Hepatocyte (in vitro differentiated cells): ENCODE data around the gene GSN. TPM values are rescaled to one million over a fixed set of nuclear protein-coding genes. Genes with fewer than 3 reads are reported as not detected.

ENCODE experiments used
- DNase-seq: peaks from one replicate; pipeline ENCODE4 v3.0.0-alpha.2; 2016; ENCODE audit warnings: low spot score
- H2AFZ ChIP-seq: fragments of 200-600 bp; sonication (generic); 2 replicates; pipeline ENCODE4 v1.6.0; 2016; ENCODE audit warnings: antibody characterized with exemption, mild to moderate bottlenecking
- H3K27ac ChIP-seq: fragments of 200-600 bp; sonication (generic); 2 replicates; pipeline ENCODE4 v1.5.1; 2016; ENCODE audit warnings: mild to moderate bottlenecking
- H3K27me3 ChIP-seq: fragments of 200-600 bp; sonication (generic); 2 replicates; pipeline ENCODE4 v1.6.1; 2016
- H3K36me3 ChIP-seq: fragments of 200-600 bp; sonication (generic); replicated peaks from 2 replicates; pipeline ENCODE4 v1.5.1; 2016; ENCODE audit warnings: low read depth; ENCODE audit not compliant: insufficient read depth
- H3K4me1 ChIP-seq: fragments of 200-600 bp; sonication (generic); 2 replicates; pipeline ENCODE4 v1.5.1; 2016; ENCODE audit warnings: mild to moderate bottlenecking, moderate library complexity; ENCODE audit not compliant: insufficient read depth
- H3K4me2 ChIP-seq: fragments of 200-600 bp; sonication (generic); 2 replicates; pipeline ENCODE4 v1.6.0; 2016
- H3K4me3 ChIP-seq: fragments of 200-600 bp; sonication (generic); 2 replicates; pipeline ENCODE4 v1.5.1; 2016; ENCODE audit warnings: mild to moderate bottlenecking
- H3K79me2 ChIP-seq: fragments of 200-600 bp; sonication (generic); 2 replicates; pipeline ENCODE4 v1.6.0; 2017; ENCODE audit warnings: mild to moderate bottlenecking
- H3K9me2 ChIP-seq: fragments of 200-600 bp; sonication (generic); replicated peaks from 2 replicates; pipeline ENCODE4 v1.6.0; 2017; ENCODE audit warnings: mild to moderate bottlenecking; ENCODE audit not compliant: insufficient read depth
- H3K9me3 ChIP-seq: fragments of 200-600 bp; sonication (generic); 2 replicates; pipeline ENCODE4 v1.5.1; 2016; ENCODE audit warnings: low read depth, mild to moderate bottlenecking
- H4K20me1 ChIP-seq: fragments of 200-600 bp; sonication (generic); 2 replicates; pipeline ENCODE4 v1.6.0; 2016; ENCODE audit warnings: mild to moderate bottlenecking; ENCODE audit not compliant: insufficient read depth, poor library complexity, severe bottlenecking
- EZH2 ChIP-seq: fragments of 200-600 bp; sonication (generic); IDR thresholded peaks from 2 replicates; pipeline ENCODE4 v1.6.1; 2016; ENCODE audit warnings: antibody characterized with exemption, mild to moderate bottlenecking, borderline replicate concordance
- EZH2phosphoT487 ChIP-seq: fragments of 200-600 bp; sonication (generic); IDR thresholded peaks from one replicate; pipeline ENCODE4 v1.6.1; 2018; ENCODE audit warnings: antibody characterized with exemption, mild to moderate bottlenecking, low read depth, moderate library complexity; ENCODE audit not compliant: unreplicated experiment, severe bottlenecking
- WGBS: methylation state at CpG from one replicate; pipeline ENCODE4 v1.1.6; 2016; ENCODE audit warnings: low lambda C conversion rate; ENCODE audit errors: missing lambda C conversion rate; 5-methylcytosine and 5-hydroxymethylcytosine counted together
- polyA plus RNA-seq: library from polyadenylated mRNA; unstranded; fragments of >200 nt; fragmentation: Nextera tagmentation; extraction: Ambion mirVana; gene quantifications from 2 replicates; pipeline ENCODE4 v1.2.1, GENCODE V29; 2016
- total RNA-seq: library from RNA; depleted of rRNA; stranded (reverse); fragments of >200 nt; gene quantifications from 2 replicates; pipeline ENCODE4 v1.2.3, GENCODE V29; 2014
- TF ChIP-seq, protein P1 (sequence below): fragments of 200-600 bp; sonication (generic); IDR thresholded peaks from 2 replicates; pipeline ENCODE4 v1.5.1; 2016; ENCODE audit warnings: antibody characterized with exemption, mild to moderate bottlenecking; ENCODE audit not compliant: poor library complexity

The GSN gene
- total and polyA plus RNA-seq, 2 experiments from 2014 or later, result 396 to 404 TPM

- Histone ChIP-seq H3K27me3 (no peaks in the 10 kb centered on the region), H3K4me3 (no peak overlapping the region), H3K36me3 (no peaks in the 10 kb centered on the region), H2AFZ (no peak overlapping the region), H3K79me2 (peaks cover 64% of the 10 kb centered on the region), H4K20me1 (no peaks in the 10 kb centered on the region), H3K27ac (peak overlapping the region; percentile 87), H3K9me2 (no peaks in the 10 kb centered on the region), H3K4me2 (no peak overlapping the region), H3K9me3 (no peaks in the 10 kb centered on the region), H3K4me1 (peaks cover 51% of the 10 kb centered on the region)
- TF ChIP-seq EZH2, result no peak
- TF ChIP-seq EZH2phosphoT487, result no peak
- TF ChIP-seq, protein P1, sequence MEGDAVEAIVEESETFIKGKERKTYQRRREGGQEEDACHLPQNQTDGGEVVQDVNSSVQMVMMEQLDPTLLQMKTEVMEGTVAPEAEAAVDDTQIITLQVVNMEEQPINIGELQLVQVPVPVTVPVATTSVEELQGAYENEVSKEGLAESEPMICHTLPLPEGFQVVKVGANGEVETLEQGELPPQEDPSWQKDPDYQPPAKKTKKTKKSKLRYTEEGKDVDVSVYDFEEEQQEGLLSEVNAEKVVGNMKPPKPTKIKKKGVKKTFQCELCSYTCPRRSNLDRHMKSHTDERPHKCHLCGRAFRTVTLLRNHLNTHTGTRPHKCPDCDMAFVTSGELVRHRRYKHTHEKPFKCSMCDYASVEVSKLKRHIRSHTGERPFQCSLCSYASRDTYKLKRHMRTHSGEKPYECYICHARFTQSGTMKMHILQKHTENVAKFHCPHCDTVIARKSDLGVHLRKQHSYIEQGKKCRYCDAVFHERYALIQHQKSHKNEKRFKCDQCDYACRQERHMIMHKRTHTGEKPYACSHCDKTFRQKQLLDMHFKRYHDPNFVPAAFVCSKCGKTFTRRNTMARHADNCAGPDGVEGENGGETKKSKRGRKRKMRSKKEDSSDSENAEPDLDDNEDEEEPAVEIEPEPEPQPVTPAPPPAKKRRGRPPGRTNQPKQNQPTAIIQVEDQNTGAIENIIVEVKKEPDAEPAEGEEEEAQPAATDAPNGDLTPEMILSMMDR, result no peak
- WGBS, result 100% methylated on average over 1 of the region's 1 CpG
- DNase-seq, result no peak
Observed at GRCh38 chr9:121277026-121277425, 9.1 kb downstream of the GSN start.

GRCh38 chr9:121277518-121278295 is 9.7 kb downstream of the GSN start:
- Histone ChIP-seq H3K27me3 (no peaks in the 10 kb centered on the region), H3K4me1 (peaks cover 51% of the 10 kb centered on the region), H3K36me3 (no peaks in the 10 kb centered on the region), H3K4me2 (peak overlapping the region; percentile 14), H3K79me2 (peaks cover 57% of the 10 kb centered on the region), H3K9me2 (no peaks in the 10 kb centered on the region), H2AFZ (no peak overlapping the region), H4K20me1 (no peaks in the 10 kb centered on the region), H3K9me3 (no peaks in the 10 kb centered on the region), H3K27ac (peak overlapping the region; percentile 87), H3K4me3 (no peak overlapping the region)
- DNase-seq, result no peak
- 65% methylated on average over 4 of the region's 4 CpGs for WGBS
- TF ChIP-seq EZH2, result no peak
- TF ChIP-seq EZH2phosphoT487, result no peak
- TF ChIP-seq, protein P1, result no peak

GRCh38 chr9:121278477-121279261 is 10.7 kb downstream of the GSN start:
- H3K36me3 ChIP-seq, result no peaks in the 10 kb centered on the region
- no peaks in the 10 kb centered on the region for H3K9me3 ChIP-seq
- peaks cover 55% of the 10 kb centered on the region for H3K4me1 ChIP-seq
- H3K9me2 ChIP-seq, result no peaks in the 10 kb centered on the region
- no peak overlapping the region for H2AFZ ChIP-seq
- peak overlapping the region; percentile 87 for H3K27ac ChIP-seq
- H4K20me1 ChIP-seq, result no peaks in the 10 kb centered on the region
- peaks cover 51% of the 10 kb centered on the region for H3K79me2 ChIP-seq
- WGBS, result 31% methylated on average over 13 of the region's 13 CpGs
- TF ChIP-seq EZH2 (no peak), EZH2phosphoT487 (no peak)
- TF ChIP-seq, protein P1, result peak; percentile 90
- H3K4me3 ChIP-seq, result no peak overlapping the region
- H3K4me2 ChIP-seq, result peak overlapping the region; percentile 14
- no peaks in the 10 kb centered on the region for H3K27me3 ChIP-seq
- DNase-seq, result peak; percentile 84
